Neural cell (in vitro differentiated cells): ENCODE measurements around the gene LINGO1.

Experiments used
- EP300 ChIP-seq: fragments of 450-650 bp; conservative IDR thresholded peaks from 2 replicates; pipeline ENCODE4 v1.6.1; 2014; ENCODE audit warnings: antibody characterized with exemption, mild to moderate bottlenecking, moderate library complexity; ENCODE audit not compliant: poor library complexity, severe bottlenecking
- POLR2AphosphoS5 ChIP-seq: IDR thresholded peaks from 2 replicates; pipeline ENCODE4 v1.6.1; 2012
- TF ChIP-seq, protein P1 (sequence below): fragments of 450-650 bp; IDR thresholded peaks from 2 replicates; pipeline ENCODE4 v1.5.1; 2014; ENCODE audit warnings: antibody characterized with exemption, mild to moderate bottlenecking, moderate library complexity; ENCODE audit not compliant: poor library complexity, severe bottlenecking
- TF ChIP-seq, protein P2 (sequence below): IDR thresholded peaks from 2 replicates; pipeline ENCODE4 v1.6.1; 2012; ENCODE audit warnings: borderline replicate concordance

DNA sequence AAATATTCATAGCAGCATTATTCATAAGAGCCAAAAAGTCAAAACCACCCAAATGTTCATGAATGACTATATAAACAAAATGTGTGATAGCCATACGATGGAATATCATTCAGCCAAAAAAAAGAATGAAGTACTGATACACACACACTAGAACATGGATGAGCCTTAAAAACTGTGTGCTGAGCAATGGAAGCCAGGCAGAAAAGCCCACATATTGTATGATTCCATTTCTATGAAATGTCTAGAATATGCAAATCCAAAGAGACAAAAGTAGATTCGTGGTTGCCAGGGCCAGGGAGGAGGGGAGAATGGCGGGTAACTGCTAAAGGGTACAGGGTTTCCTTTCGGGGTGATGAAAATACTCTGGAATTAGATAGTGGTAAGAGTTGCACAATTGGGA lies 37.2 kb upstream of the LINGO1 start:
- TF ChIP-seq POLR2AphosphoS5 (no peak), EP300 (no peak)
- TF ChIP-seq, protein P1, sequence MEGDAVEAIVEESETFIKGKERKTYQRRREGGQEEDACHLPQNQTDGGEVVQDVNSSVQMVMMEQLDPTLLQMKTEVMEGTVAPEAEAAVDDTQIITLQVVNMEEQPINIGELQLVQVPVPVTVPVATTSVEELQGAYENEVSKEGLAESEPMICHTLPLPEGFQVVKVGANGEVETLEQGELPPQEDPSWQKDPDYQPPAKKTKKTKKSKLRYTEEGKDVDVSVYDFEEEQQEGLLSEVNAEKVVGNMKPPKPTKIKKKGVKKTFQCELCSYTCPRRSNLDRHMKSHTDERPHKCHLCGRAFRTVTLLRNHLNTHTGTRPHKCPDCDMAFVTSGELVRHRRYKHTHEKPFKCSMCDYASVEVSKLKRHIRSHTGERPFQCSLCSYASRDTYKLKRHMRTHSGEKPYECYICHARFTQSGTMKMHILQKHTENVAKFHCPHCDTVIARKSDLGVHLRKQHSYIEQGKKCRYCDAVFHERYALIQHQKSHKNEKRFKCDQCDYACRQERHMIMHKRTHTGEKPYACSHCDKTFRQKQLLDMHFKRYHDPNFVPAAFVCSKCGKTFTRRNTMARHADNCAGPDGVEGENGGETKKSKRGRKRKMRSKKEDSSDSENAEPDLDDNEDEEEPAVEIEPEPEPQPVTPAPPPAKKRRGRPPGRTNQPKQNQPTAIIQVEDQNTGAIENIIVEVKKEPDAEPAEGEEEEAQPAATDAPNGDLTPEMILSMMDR = no peak
- TF ChIP-seq, protein P2, sequence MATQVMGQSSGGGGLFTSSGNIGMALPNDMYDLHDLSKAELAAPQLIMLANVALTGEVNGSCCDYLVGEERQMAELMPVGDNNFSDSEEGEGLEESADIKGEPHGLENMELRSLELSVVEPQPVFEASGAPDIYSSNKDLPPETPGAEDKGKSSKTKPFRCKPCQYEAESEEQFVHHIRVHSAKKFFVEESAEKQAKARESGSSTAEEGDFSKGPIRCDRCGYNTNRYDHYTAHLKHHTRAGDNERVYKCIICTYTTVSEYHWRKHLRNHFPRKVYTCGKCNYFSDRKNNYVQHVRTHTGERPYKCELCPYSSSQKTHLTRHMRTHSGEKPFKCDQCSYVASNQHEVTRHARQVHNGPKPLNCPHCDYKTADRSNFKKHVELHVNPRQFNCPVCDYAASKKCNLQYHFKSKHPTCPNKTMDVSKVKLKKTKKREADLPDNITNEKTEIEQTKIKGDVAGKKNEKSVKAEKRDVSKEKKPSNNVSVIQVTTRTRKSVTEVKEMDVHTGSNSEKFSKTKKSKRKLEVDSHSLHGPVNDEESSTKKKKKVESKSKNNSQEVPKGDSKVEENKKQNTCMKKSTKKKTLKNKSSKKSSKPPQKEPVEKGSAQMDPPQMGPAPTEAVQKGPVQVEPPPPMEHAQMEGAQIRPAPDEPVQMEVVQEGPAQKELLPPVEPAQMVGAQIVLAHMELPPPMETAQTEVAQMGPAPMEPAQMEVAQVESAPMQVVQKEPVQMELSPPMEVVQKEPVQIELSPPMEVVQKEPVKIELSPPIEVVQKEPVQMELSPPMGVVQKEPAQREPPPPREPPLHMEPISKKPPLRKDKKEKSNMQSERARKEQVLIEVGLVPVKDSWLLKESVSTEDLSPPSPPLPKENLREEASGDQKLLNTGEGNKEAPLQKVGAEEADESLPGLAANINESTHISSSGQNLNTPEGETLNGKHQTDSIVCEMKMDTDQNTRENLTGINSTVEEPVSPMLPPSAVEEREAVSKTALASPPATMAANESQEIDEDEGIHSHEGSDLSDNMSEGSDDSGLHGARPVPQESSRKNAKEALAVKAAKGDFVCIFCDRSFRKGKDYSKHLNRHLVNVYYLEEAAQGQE = no peak
